ENCODE data around the gene TMEM178A.

TMEM178A gene

DNA sequence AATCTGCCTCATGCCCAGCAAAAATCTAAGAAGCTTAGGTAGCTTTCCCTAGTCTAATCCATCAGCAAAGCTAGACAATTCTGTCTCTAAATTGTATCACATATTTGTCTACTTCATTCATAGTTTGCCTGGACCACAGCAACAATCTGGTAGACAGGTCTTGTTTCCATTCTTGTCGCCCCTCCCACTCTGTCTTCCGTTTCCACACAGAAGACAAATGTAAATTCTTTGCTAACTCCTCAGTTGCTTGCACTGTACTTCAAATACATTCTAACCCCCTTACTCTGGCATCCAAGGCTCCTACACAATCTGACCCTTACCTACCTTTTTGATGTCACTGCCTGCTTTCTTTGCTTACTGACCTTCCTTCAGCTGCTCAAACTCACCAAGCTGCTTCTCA is 73.2 kb downstream of the TMEM178A start:
- no peak for DNase-seq (ENCODE audit: low read depth in 1 of 2, low spot score in 1 of 2)

DNA sequence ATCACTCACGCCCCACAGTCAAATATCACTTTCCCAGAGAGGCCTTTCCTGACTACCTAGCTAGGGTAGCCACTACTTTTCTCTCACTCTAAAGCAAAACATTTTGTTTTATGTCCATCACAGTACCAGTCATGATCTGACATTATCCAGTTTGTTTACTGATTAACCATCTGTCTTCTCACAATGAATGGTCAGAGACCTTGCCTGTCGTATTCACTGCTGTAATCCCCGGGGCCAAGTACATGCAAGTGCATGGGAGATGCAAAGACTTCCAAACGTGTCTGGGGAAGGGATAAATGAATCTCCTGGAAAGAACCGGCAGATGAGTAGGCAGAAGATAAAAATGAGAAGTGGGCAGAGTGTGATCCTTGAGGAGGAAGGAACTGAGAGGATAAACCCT is 73.7 kb downstream of the TMEM178A start:
- no peak for DNase-seq (ENCODE audit: low read depth in 1 of 2, low spot score in 1 of 2)

- no peak for DNase-seq (ENCODE audit: low read depth in 1 of 2, low spot score in 1 of 2)
These were observed 76.2 kb downstream of the TMEM178A start for GRCh38 chr2:39741871-39742270.

GRCh38 chr2:39743269-39743776 is 77.6 kb downstream of the TMEM178A start:
- no peak for DNase-seq (ENCODE audit: low read depth in 1 of 2, low spot score in 1 of 2)

- DNase-seq (ENCODE audit: low read depth in 1 of 2, low spot score in 1 of 2): no peak
These were observed 89.7 kb downstream of the TMEM178A start for GRCh38 chr2:39755466-39755865.

DNA sequence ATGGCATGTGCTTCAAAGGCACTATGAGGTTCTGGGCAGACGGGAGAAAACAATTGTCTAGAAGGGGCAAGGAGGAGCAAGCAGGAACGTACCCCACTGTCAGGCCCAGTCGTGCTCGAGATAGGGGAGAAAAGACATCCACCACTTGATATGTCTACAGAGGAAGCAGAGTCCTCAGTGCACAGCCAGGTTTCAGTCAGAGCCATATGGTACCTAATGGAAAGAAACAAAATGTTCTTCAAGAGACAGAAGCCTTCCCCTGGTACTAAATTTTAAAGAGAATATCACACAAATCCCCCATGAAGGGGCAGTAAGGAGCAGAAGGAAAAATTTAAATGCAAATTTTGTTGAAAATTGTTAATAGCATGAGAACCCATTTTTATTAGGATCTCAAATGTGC is 91.4 kb downstream of the TMEM178A start:
- no peak for DNase-seq (ENCODE audit: low read depth in 1 of 2, low spot score in 1 of 2)

GRCh38 chr2:39762448-39762847 is 96.7 kb downstream of the TMEM178A start:
- DNase-seq (ENCODE audit: low read depth in 1 of 2, low spot score in 1 of 2): no peak
